ENCODE results near the gene FIBP.

DNA sequence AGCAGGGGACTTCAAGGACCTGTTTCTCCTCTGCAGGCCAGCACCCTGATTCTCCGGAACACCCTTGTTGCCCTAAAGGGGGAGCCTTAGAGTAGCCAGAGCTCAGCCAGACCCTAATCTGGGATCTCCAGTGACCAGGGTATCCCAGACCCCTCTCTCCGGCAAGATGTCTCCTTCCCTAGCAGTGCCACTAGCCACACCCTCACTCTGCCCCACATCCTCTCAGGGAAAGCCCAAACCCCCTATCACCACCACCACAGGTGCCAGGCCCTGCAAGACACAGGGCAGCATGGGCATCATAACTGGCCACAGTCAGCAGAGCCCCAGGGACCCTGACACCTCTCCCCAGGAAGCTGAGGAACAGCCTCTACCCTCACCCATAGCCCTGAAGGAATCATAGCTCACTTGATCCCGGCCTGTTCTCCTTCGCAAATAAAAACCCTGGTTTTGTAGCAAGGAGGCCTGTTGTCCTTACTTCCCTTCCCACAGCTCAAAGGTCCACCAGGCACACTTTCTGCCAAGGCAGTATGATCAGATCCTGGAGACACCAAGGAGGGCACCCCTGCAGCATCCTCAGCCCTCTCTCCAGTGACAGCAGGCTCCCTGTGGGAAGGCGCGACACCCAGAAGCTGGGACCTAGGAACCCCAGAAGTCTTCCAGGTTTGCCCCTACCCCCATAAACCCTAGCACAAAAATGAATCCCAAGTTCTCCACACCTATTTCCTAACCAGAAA, 34.9 kb downstream of the FIBP start:
- no peak for TF ChIP-seq POLR2A (IDR thresholded peaks at IDR 0.05)
- TF ChIP-seq, protein P1, sequence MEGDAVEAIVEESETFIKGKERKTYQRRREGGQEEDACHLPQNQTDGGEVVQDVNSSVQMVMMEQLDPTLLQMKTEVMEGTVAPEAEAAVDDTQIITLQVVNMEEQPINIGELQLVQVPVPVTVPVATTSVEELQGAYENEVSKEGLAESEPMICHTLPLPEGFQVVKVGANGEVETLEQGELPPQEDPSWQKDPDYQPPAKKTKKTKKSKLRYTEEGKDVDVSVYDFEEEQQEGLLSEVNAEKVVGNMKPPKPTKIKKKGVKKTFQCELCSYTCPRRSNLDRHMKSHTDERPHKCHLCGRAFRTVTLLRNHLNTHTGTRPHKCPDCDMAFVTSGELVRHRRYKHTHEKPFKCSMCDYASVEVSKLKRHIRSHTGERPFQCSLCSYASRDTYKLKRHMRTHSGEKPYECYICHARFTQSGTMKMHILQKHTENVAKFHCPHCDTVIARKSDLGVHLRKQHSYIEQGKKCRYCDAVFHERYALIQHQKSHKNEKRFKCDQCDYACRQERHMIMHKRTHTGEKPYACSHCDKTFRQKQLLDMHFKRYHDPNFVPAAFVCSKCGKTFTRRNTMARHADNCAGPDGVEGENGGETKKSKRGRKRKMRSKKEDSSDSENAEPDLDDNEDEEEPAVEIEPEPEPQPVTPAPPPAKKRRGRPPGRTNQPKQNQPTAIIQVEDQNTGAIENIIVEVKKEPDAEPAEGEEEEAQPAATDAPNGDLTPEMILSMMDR (IDR thresholded peaks at IDR 0.05): no peak
- TF ChIP-seq POLR2AphosphoS5 (IDR thresholded peaks at IDR 0.05): no peak
